HG02885 (cell line): ENCODE data around the gene ZSWIM3.
"Not testable (repeated sequence)": the region's sequence is repeated elsewhere in the genome, so short reads cannot be mapped to it uniquely, and the experiment has no call there.

Source experiments
- ATAC-seq: cut with Tn5 transposase; IDR thresholded peaks from one replicate; pipeline ENCODE4 v1.9.1; 2021; ENCODE audit warnings: mild to moderate bottlenecking; ENCODE audit not compliant: unreplicated experiment, poor library complexity

Gene ZSWIM3

DNA sequence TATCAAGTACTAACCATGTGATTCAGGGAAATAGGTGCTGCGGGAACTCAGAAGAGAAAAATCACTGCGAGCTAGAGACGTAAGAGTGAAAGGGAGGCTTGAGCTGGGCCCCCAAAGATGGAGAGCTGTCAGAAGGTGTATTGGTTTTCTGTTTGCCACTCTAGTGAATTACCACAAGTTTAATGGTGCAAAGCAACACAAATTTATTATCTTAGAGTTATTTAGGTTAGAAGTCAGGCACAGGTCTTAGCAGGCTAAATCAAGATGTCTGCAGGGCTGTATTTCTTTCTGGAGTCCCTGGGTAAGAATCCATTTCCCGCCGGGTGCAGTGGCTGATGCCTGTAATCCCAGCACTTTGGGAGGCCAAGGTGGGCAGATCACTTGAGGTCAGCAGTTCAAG lies 2.5 kb downstream of the ZSWIM3 start:
- ATAC-seq, result no peak

- ATAC-seq, result no peak
Measured at GRCh38 chr20:45860560-45861220, 3.3 kb downstream of the ZSWIM3 start.

GRCh38 chr20:45861221-45862075 lies 4.0 kb downstream of the ZSWIM3 start:
- ATAC-seq, result no peak

DNA sequence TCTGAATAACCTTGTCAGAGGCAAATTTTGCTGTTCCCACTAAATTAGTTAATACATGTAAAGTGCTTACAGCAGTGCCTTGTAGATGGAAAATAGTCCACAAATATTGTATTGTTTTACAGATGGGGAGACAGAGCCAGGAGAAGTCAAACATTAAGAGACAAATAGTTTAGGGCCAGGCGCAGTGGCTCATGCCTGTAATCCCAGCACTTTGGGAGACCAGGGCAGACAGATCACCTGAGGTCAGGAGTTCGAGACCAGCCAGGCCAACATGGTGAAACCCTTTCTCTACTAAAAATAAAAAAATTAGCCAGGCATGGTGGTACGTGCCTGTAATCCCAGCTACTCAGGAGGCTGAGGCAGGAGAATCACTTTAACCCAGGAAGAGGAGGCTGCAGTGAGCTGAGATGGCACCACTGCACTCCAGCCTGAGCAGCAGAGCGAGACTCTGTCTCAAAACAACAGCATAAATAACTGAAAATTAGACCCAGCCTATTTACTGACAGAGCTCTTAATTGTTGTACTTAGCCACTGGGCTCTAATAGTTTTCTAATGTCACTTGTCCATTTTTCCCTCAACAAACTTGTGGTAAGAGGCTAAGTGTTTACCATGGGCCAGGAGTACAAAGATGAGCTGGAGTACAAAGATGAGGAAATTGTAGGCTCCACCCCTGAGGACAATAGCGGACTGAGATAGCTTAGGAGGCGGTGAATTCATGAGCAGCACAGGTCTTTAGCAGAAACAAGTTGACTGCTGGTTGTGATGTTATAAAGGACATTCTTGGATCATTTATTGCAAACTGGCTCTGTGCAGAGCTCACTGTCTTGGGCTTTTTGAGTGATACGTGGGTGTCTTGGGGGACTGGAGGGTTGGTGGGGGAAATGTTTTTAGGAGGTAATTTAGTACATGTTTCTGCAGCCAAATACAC lies 6.4 kb downstream of the ZSWIM3 start:
- ATAC-seq, result no peak

- ATAC-seq, result no peak
Measured at GRCh38 chr20:45866454-45866853, 9.0 kb downstream of the ZSWIM3 start.

DNA sequence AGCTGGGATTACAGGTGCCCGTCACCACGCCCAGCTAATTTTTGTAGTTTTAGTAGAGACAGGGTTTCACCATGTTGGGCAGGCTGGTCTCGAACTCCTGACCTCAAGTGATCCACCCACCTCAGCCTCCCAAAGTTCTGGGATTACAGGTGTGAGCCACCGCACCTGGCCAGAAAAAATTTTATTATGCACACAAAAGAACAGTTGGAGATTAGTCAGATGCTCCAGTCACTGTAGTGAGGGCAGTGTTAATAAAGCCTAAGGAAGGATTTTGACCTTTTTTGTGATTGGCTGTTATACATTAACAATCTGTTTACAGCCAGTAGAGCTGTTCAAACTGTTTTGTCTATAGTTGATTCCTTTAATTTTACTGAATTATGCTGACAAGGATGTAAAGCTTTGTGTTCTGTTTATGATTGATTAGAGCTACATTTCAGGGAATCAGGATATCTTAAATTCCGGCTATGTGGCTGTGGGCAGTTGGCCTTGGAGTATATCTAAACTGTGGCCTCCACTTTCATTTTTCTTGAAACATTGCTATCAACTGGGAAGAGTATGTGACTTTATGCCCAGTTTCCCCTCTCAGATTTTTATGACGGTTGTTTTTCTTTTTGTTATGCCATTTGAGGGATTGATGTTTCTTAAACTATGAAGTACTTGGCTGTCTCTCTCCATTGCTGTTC lies 9.9 kb downstream of the ZSWIM3 start:
- no peak for ATAC-seq

DNA sequence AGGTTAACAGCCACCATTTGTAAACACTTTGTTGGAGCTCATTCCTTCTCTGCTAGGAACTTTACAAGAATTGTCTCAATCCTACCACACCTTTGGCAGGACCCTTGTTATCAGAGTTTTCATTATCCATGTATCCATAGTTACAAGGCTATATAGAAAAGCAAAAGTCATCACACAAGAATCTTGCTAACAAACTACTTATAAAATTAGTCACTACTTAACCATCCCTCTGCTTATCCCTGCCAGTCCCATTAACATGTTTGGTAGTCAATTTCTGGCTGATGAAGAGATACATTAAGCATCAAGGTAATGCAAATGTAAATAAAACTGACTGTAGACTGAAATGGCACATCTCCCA lies 10.4 kb downstream of the ZSWIM3 start:
- no peak for ATAC-seq

- no peak for ATAC-seq
Measured at GRCh38 chr20:45872626-45873025, 15.2 kb downstream of the ZSWIM3 start.

DNA sequence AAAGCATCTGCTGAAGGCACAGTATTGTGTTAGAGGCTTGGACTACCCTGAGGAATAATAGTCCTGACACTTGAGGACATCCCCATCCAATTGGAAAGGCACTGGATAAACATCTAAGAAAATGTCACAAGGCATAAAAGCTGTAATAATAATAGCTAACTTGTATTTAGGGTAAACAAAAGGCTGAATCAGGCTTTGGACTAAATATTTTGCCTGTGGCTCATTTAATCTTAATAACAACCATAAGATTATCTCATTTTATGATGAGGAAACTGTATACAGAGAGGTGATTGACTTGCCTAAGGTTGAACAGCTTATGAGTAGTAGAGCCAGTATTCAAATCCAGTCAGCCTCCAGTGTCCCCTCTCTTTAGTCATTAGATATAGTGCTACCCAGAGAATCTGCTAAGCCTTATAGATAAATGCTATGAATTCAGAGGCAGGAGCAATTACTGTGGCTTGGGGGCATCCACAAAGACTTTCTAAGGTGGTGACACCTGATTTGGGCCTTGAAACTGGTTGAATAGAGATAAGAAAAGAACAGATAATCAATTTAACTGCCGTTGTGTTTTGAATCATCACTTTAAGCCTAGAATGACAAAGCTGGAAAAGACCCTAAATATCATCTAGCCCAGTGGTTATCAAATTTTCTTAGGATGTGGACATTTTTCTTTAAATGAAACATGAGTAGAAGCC lies 16.1 kb downstream of the ZSWIM3 start:
- ATAC-seq, result no peak

GRCh38 chr20:45874104-45874481 lies 16.7 kb downstream of the ZSWIM3 start:
- ATAC-seq, result not testable (repeated sequence)

- no peak for ATAC-seq
Measured at GRCh38 chr20:45874576-45874975, 17.2 kb downstream of the ZSWIM3 start.

- ATAC-seq, result no peak
Measured at GRCh38 chr20:45878076-45878761, 20.8 kb downstream of the ZSWIM3 start.

DNA sequence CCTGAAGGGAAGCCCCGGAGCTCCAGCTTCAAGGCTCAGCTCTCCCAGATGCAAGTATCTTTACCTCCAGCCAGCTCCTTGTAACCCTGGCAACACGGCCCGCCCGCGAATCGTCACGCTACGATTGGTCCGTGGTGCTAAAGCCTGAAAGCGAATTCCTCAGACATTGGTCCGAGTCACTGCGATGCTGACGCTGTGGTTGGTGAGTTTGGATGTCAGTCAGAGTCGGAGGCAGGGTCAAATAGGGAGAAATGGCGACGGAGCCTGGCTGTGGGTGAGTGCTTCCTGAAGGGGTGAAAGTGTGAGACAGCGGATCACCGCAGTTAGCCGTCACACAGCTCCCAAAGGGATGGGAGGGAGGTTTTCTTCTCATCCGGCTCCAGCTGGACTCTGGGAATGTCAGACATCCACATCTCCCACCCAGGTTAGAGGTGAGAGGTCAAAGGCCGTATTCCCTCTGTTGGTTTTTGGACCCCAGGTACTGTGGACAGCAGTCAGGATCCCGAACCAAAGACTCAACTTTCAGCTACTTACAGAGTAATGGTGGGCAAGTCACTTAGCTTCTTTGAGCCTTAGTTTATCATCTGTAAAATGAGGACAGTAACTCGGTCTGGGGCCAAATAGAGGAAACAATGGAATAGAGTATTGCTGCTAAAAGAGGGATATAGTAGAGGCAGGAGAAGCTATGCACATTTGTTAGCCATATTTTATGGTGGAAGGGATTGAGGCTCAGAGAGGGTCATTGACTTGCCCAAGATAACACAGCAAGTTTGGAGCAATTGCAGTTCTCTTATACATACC lies 23.8 kb downstream of the ZSWIM3 start, which contains the start of gene ZSWIM1:
Gene ZSWIM1, plus strand, starts transcription at position 240 of the 801 bp plus-strand sequence. CDS start 1,366 bp downstream, outside the sequence.
- ATAC-seq, result peak; percentile 98

- ATAC-seq, result no peak
Measured at GRCh38 chr20:45882469-45883099, 25.2 kb downstream of the ZSWIM3 start.

DNA sequence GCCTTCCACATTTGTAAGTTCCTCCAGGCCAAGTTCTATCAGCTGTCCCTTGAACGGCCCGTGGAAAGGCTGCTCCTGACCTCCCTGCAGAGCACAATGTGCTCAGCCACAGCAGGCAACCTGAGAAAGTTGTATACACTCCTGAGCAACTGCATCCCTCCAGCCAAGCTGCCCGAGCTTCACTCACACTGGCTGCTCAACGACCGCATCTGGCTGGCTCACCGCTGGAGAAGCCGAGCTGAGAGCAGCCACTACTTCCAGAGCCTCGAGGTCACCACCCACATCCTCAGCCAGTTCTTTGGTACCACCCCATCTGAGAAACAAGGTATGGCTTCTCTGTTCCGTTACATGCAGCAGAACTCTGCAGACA lies 25.7 kb downstream of the ZSWIM3 start:
- no peak for ATAC-seq

GRCh38 chr20:45886590-45887345 lies 29.4 kb downstream of the ZSWIM3 start:
- no peak for ATAC-seq

- ATAC-seq, result no peak
Measured at GRCh38 chr20:45887346-45887715, 29.9 kb downstream of the ZSWIM3 start, which contains the start of gene SPATA25. Gene SPATA25 (minus strand): TSS chr20:45887622. CDS start chr20:45887590, 32 bp downstream.
